Ovary (tissue), 3 donors: Measurements from ENCODE around the gene RAB3IL1.

Source experiments
- CTCF ChIP-seq, 3 donors: fragments of 450-650 bp in 2 of 3; fragments of 200-600 bp in 1 of 3; IDR thresholded peaks; one replicate each; pipeline versions ENCODE4 v1.5.1 to v1.8.0; 2016 to 2022; ENCODE audit warnings: antibody characterized with exemption in 3 of 3, mild to moderate bottlenecking in 1 of 3
- POLR2A ChIP-seq: fragments of 450-650 bp; IDR thresholded peaks from one replicate; pipeline ENCODE4 v1.6.1; 2017; ENCODE audit warnings: antibody characterized with exemption, mild to moderate bottlenecking, moderate library complexity
- donor health status: DM: no; HTN: no; CAD: no.

- TF ChIP-seq POLR2A = no peak
- TF ChIP-seq CTCF (IDR thresholded peaks at IDR 0.05) = no peak
Observed at GRCh38 chr11:61906522-61906909, 10.8 kb downstream of the RAB3IL1 start.
